ENCODE data around the gene BMP7.

Gene BMP7

GRCh38 chr20:57152557-57152956 is 113.9 kb downstream of the BMP7 start:
- no peak for TF ChIP-seq CTCF (IDR thresholded peaks at IDR 0.05; ENCODE audit: low read depth, low read length)
- no peak overlapping the region for H3K4me3 ChIP-seq (ENCODE audit: low read depth, low read length)

- TF ChIP-seq CTCF (IDR thresholded peaks at IDR 0.05; ENCODE audit: low read depth, low read length): no peak
- no peak overlapping the region for H3K4me3 ChIP-seq (ENCODE audit: low read depth, low read length)
These were observed 115.9 kb downstream of the BMP7 start for GRCh38 chr20:57150559-57150958.

- no peak for TF ChIP-seq CTCF (IDR thresholded peaks at IDR 0.05; ENCODE audit: low read depth, low read length)
- H3K4me3 ChIP-seq (ENCODE audit: low read depth, low read length): no peak overlapping the region
These were observed 118.2 kb downstream of the BMP7 start for GRCh38 chr20:57148263-57148662.

- no peak for TF ChIP-seq CTCF (IDR thresholded peaks at IDR 0.05; ENCODE audit: low read depth, low read length)
- H3K4me3 ChIP-seq (ENCODE audit: low read depth, low read length): no peak overlapping the region
These were observed 119.3 kb downstream of the BMP7 start for GRCh38 chr20:57147185-57147584.

GRCh38 chr20:57146155-57146554 is 120.3 kb downstream of the BMP7 start:
- no peak for TF ChIP-seq CTCF (IDR thresholded peaks at IDR 0.05; ENCODE audit: low read depth, low read length)
- no peak overlapping the region for H3K4me3 ChIP-seq (ENCODE audit: low read depth, low read length)

GRCh38 chr20:57145089-57145631 is 121.3 kb downstream of the BMP7 start:
- TF ChIP-seq CTCF (IDR thresholded peaks at IDR 0.05; ENCODE audit: low read depth, low read length): no peak
- no peak overlapping the region for H3K4me3 ChIP-seq (ENCODE audit: low read depth, low read length)

- TF ChIP-seq CTCF (IDR thresholded peaks at IDR 0.05; ENCODE audit: low read depth, low read length): no peak
- H3K4me3 ChIP-seq (ENCODE audit: low read depth, low read length): no peak overlapping the region
These were observed 123.3 kb downstream of the BMP7 start for GRCh38 chr20:57143173-57143572.

All from WI38 (cell line).